ENCODE data around the gene POP5.

POP5 gene

DNA sequence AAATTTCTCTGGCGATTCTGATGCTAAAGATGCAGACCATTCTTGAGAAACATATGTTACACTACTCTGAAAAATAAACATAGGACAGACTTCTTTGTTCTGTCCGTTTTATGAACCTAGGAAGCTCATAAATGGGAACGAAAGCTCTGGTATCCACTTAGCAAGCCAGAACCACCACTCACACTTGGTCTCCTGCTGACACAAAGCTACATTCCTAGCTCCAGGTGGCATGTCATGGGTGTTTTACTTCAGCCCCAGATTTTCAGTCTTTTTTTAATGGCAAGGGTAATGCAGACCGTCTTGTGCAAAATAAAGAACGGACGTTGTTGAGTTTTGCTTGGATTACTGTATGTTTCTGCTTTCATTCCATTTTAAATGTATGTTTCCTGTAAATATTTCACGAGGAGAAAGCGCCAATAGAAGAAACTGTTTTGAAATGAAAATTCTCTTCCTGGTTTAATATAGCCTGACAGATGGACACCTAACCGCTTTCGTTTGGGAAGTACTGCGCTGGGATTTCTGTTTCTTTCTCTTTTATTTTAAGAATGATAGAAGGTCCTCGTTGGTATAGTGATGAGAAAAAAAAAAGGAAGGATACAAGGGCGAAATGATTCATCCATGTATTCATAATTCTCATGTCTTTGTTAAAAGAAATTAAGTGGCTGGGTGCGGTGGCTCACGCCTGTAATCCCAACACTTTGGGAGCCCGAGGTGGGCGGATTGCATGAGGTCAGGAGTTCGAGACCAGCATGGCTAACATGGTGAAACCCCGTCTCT, 51.4 kb downstream of the POP5 start:
- Histone ChIP-seq H3F3A (ENCODE audit: insufficient read depth, low read length) (0 out of 2 replicates have a peak, but pooled peaks cover 10% of the 10 kb centered on the region), H4K20me1 (ENCODE audit: insufficient read depth, low read length) (no peaks in the 10 kb centered on the region), H3K27me3 (ENCODE audit: insufficient read depth, low read length) (no peaks in the 10 kb centered on the region), H3K36me3 (ENCODE audit: insufficient read depth, low read length) (no peaks in the 10 kb centered on the region), H3K9ac (ENCODE audit: low read length) (peak overlapping the region; percentile 88), H3K79me2 (ENCODE audit: insufficient read depth, low read length) (no peaks in the 10 kb centered on the region), H3K9me3 (ENCODE audit: low read length) (no peaks in the 10 kb centered on the region), H3K4me3 (ENCODE audit: low read depth, low read length, poor library complexity, severe bottlenecking) (peak overlapping the region; percentile 93), H3K27ac (ENCODE audit: low read depth, low read length, poor library complexity, severe bottlenecking) (peak overlapping the region; percentile 81), H3K9me2 (ENCODE audit: low read depth, low read length) (no peaks in the 10 kb centered on the region), H3K4me1 (ENCODE audit: insufficient read depth, low read length, severe bottlenecking) (peaks cover 29% of the 10 kb centered on the region), H2AFZ (ENCODE audit: low read length) (peak overlapping the region; percentile 99), H3K4me2 (ENCODE audit: low read length) (peak overlapping the region; percentile 100)
- TF ChIP-seq EZH2 (IDR thresholded peaks at IDR 0.05; ENCODE audit: borderline replicate concordance, low read length) (no peak), CTCF (IDR thresholded peaks at IDR 0.05; ENCODE audit: low read length) (no peak)

DNA sequence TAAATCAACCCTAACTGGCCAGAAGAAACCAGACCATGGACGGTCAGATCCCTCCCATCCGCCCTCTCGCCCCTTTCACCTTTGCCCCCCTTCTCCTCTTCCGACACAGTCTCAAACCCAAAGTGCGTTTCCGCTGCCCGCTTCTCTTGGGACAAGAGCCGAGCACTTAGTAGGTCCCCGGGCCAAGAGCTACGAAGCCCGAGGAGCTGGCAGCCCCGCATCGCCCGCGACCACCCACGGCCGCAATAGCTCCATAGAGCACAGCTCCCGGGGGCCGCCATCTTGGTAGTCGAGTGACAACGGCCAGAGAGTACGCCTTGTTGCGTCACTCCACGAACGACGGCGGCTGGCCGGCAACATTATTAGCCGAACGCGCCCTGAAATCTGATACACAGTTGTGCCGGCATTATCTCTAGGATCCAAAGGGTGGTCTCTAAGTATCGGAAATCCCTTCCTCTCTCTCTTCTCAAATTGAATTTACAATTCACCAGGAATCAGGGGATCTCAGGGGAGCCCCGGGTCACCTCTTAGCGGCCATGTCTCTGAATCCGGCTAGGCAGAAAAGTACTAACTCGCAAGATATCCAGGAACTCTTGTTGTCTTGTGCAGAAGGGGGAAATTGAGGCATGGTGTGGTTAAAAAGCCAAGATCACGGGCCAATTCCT, 52.2 kb downstream of the POP5 start, which contains the start of gene COQ5:
Gene COQ5 (minus strand): TSS at position 298 of the 665 bp plus-strand sequence. CDS start 17 bp downstream, at position 281.
- H3K4me3 ChIP-seq (ENCODE audit: low read depth, low read length, poor library complexity, severe bottlenecking), result peak within 1 kb of the TSS; percentile 93
- TF ChIP-seq EZH2 (IDR thresholded peaks at IDR 0.05; ENCODE audit: borderline replicate concordance, low read length) (no peak), CTCF (IDR thresholded peaks at IDR 0.05; ENCODE audit: low read length) (no peak)
- peaks cover 29% of the 10 kb centered on the region for H3K4me1 ChIP-seq (ENCODE audit: insufficient read depth, low read length, severe bottlenecking)
- H3K27me3 ChIP-seq (ENCODE audit: insufficient read depth, low read length), result no peaks in the 10 kb centered on the region
- no peaks in the 10 kb centered on the region for H3K9me2 ChIP-seq (ENCODE audit: low read depth, low read length)
- no peaks in the 10 kb centered on the region for H3K36me3 ChIP-seq (ENCODE audit: insufficient read depth, low read length)
- H2AFZ ChIP-seq (ENCODE audit: low read length), result peak within 1 kb of the TSS; percentile 99
- no peaks in the 10 kb centered on the region for H4K20me1 ChIP-seq (ENCODE audit: insufficient read depth, low read length)
- peak within 1 kb of the TSS; percentile 88 for H3K9ac ChIP-seq (ENCODE audit: low read length)
- peak within 1 kb of the TSS; percentile 100 for H3K4me2 ChIP-seq (ENCODE audit: low read length)
- H3K27ac ChIP-seq (ENCODE audit: low read depth, low read length, poor library complexity, severe bottlenecking), result peak within 1 kb of the TSS; percentile 81
- H3K79me2 ChIP-seq (ENCODE audit: insufficient read depth, low read length), result no peaks in the 10 kb centered on the region
- H3K9me3 ChIP-seq (ENCODE audit: low read length), result no peaks in the 10 kb centered on the region
- H3F3A ChIP-seq (ENCODE audit: insufficient read depth, low read length), result 0 out of 2 replicates have a peak, but pooled peaks cover 10% of the 10 kb centered on the region
